WTC11 (cell line): ENCODE measurements around the gene ZC3H8. TPM values are rescaled to one million over a fixed set of nuclear protein-coding genes. Genes with fewer than 3 reads are reported as not detected.

Experiments
- ATAC-seq: fragments of 200-7000 bp; cut with Tn5 transposase; 2 replicates; pipeline ENCODE4 v1.10.0; 2021; ENCODE audit warnings: mild to moderate bottlenecking, moderate library complexity
- CTCF ChIA-PET: fragments of 300-600 bp; sonication (Branson Sonifier 250); formaldehyde crosslinking; loops from one replicate; lab custom pipeline; 2021; ENCODE audit warnings: antibody characterized with exemption; lab: Charles Lee
- POLR2A ChIA-PET: fragments of 350-600 bp; sonication (Branson Sonifier 250); formaldehyde crosslinking; loops from one replicate; lab custom pipeline; 2021; ENCODE audit warnings: antibody characterized with exemption; lab: Charles Lee
- DNase-seq: peaks from one replicate; pipeline ENCODE4 v3.0.0; 2021; ENCODE audit warnings: low spot score
- H3K27ac Mint-ChIP-seq: 2 replicates; pipeline ENCODE4 v1.8.0; 2021; ENCODE audit warnings: mixed read lengths
- H3K27me3 Mint-ChIP-seq: 2 replicates; pipeline ENCODE4 v1.8.0; 2021; ENCODE audit warnings: low read depth, mild to moderate bottlenecking, moderate library complexity, mixed read lengths
- H3K36me3 Mint-ChIP-seq: 2 replicates; pipeline ENCODE4 v1.8.0; 2021; ENCODE audit warnings: mixed read lengths
- H3K4me1 Mint-ChIP-seq: 2 replicates; pipeline ENCODE4 v1.8.0; 2022; ENCODE audit warnings: mixed read lengths
- H3K4me3 Mint-ChIP-seq: 2 replicates; pipeline ENCODE4 v1.8.0; 2021; ENCODE audit warnings: mild to moderate bottlenecking, moderate library complexity, mixed read lengths
- H3K9me3 Mint-ChIP-seq: 2 replicates; pipeline ENCODE4 v1.8.0; 2021; ENCODE audit warnings: mixed read lengths
- ARID4B ChIP-seq: sonication (generic); formaldehyde crosslinking; IDR thresholded peaks from 2 replicates; pipeline ENCODE4 v1.8.0; 2023; ENCODE audit warnings: missing genetic modification reagents, mild to moderate bottlenecking, borderline replicate concordance
- ATF1 ChIP-seq: sonication (generic); formaldehyde crosslinking; IDR thresholded peaks from 2 replicates; pipeline ENCODE4 v1.8.1; 2023; ENCODE audit warnings: mild to moderate bottlenecking, moderate library complexity, missing genetic modification reagents
- ATF2 ChIP-seq: sonication (generic); formaldehyde crosslinking; IDR thresholded peaks from 2 replicates; pipeline ENCODE4 v1.8.1; 2022; ENCODE audit warnings: low read depth, missing genetic modification reagents, borderline replicate concordance
- E2F5 ChIP-seq: sonication (generic); formaldehyde crosslinking; IDR thresholded peaks from 2 replicates; pipeline ENCODE4 v1.8.1; 2022; ENCODE audit warnings: mild to moderate bottlenecking, moderate library complexity, missing genetic modification reagents
- ELF4 ChIP-seq: sonication (generic); formaldehyde crosslinking; IDR thresholded peaks from 2 replicates; pipeline ENCODE4 v1.8.1; 2022; ENCODE audit warnings: low read depth, mild to moderate bottlenecking, moderate library complexity, missing genetic modification reagents
- ESRRA ChIP-seq: sonication (generic); formaldehyde crosslinking; IDR thresholded peaks from 2 replicates; pipeline ENCODE4 v1.8.1; 2022; ENCODE audit warnings: mild to moderate bottlenecking, missing genetic modification reagents, borderline replicate concordance
- FOXP4 ChIP-seq: sonication (generic); formaldehyde crosslinking; IDR thresholded peaks from 2 replicates; pipeline ENCODE4 v1.8.0; 2022; ENCODE audit warnings: mild to moderate bottlenecking, missing genetic modification reagents
- MXD4 ChIP-seq: fragments of 250-450 bp; sonication (Bioruptor Pico); IDR thresholded peaks from 2 replicates; pipeline ENCODE4 v1.8.0; 2021; ENCODE audit warnings: mild to moderate bottlenecking, moderate library complexity, borderline replicate concordance
- NFATC4 ChIP-seq: fragments of 250-450 bp; sonication (Bioruptor Pico); IDR thresholded peaks from 2 replicates; pipeline ENCODE4 v1.9.0; 2021; ENCODE audit warnings: mild to moderate bottlenecking
- NR2C2 ChIP-seq: sonication (generic); formaldehyde crosslinking; IDR thresholded peaks from 2 replicates; pipeline ENCODE4 v1.8.0; 2022; ENCODE audit warnings: mild to moderate bottlenecking, missing genetic modification reagents
- PREB ChIP-seq: sonication (generic); formaldehyde crosslinking; IDR thresholded peaks from 2 replicates; pipeline ENCODE4 v1.8.1; 2022; ENCODE audit warnings: mild to moderate bottlenecking, missing genetic modification reagents, moderate library complexity, borderline replicate concordance
- PRRX2 ChIP-seq: fragments of 250-450 bp; sonication (Bioruptor Pico); IDR thresholded peaks from 2 replicates; pipeline ENCODE4 v1.8.0; 2021; ENCODE audit warnings: mild to moderate bottlenecking
- RELA ChIP-seq: sonication (generic); formaldehyde crosslinking; IDR thresholded peaks from 2 replicates; pipeline ENCODE4 v1.8.1; 2022; ENCODE audit warnings: missing genetic modification reagents, mild to moderate bottlenecking, borderline replicate concordance
- SMAD3 ChIP-seq: sonication (generic); formaldehyde crosslinking; IDR thresholded peaks from 2 replicates; pipeline ENCODE4 v1.8.0; 2022; ENCODE audit warnings: missing genetic modification reagents, mild to moderate bottlenecking, borderline replicate concordance
- SOX15 ChIP-seq: fragments of 250-450 bp; sonication (Bioruptor Pico); IDR thresholded peaks from 2 replicates; pipeline ENCODE4 v1.9.0; 2021; ENCODE audit warnings: mild to moderate bottlenecking
- TP53 ChIP-seq: sonication (generic); formaldehyde crosslinking; IDR thresholded peaks from 2 replicates; pipeline ENCODE4 v1.8.1; 2023; ENCODE audit warnings: mild to moderate bottlenecking, missing genetic modification reagents
- USF1 ChIP-seq: sonication (generic); formaldehyde crosslinking; IDR thresholded peaks from 2 replicates; pipeline ENCODE4 v1.8.0; 2022; ENCODE audit warnings: mild to moderate bottlenecking, missing genetic modification reagents
- ZBTB21 ChIP-seq: sonication (generic); formaldehyde crosslinking; IDR thresholded peaks from 2 replicates; pipeline ENCODE4 v1.8.1; 2023; ENCODE audit warnings: mild to moderate bottlenecking, missing genetic modification reagents, borderline replicate concordance
- ZNF121 ChIP-seq: sonication (generic); formaldehyde crosslinking; IDR thresholded peaks from 2 replicates; pipeline ENCODE4 v1.8.0; 2023; ENCODE audit warnings: missing genetic modification reagents
- ZNF263 ChIP-seq: sonication (generic); formaldehyde crosslinking; IDR thresholded peaks from 2 replicates; pipeline ENCODE4 v1.8.1; 2022; ENCODE audit warnings: low read depth, mild to moderate bottlenecking, moderate library complexity, missing genetic modification reagents
- ZNF281 ChIP-seq: sonication (generic); formaldehyde crosslinking; IDR thresholded peaks from 2 replicates; pipeline ENCODE4 v1.8.0; 2023; ENCODE audit warnings: mild to moderate bottlenecking, missing genetic modification reagents
- ZNF317 ChIP-seq: sonication (generic); formaldehyde crosslinking; IDR thresholded peaks from 2 replicates; pipeline ENCODE4 v1.8.1; 2023; ENCODE audit warnings: low read depth, mild to moderate bottlenecking, moderate library complexity, missing genetic modification reagents, borderline replicate concordance
- ZNF671 ChIP-seq: fragments of 250-450 bp; sonication (Bioruptor Pico); IDR thresholded peaks from 2 replicates; pipeline ENCODE4 v1.8.0; 2021; ENCODE audit warnings: mild to moderate bottlenecking
- total RNA-seq: library from RNA; stranded (reverse); gene quantifications from 3 replicates; pipeline ENCODE4 v1.2.3, GENCODE V29; 2021

The ZC3H8 gene
- total RNA-seq, 1 experiment from 2014 or later, result 5.7 TPM

GRCh38 chr2:112296407-112296806 lies 41.6 kb upstream of the ZC3H8 start (continued):
- no peak for TF ChIP-seq ZNF281 (CRISPR knock-in tag)
- no peak for TF ChIP-seq SMAD3
- no peak for TF ChIP-seq ARID4B
- no peak for TF ChIP-seq ESRRA (CRISPR knock-in tag)
- TF ChIP-seq NFATC4 (CRISPR knock-in tag), result no peak
- no peak for TF ChIP-seq ZNF317 (CRISPR knock-in tag)
- TF ChIP-seq ZNF263 (CRISPR knock-in tag), result no peak
- no peak for TF ChIP-seq FOXP4 (CRISPR knock-in tag)
- TF ChIP-seq, all 79 proteins: peak for 0

GRCh38 chr2:112295407-112296078 lies 40.7 kb upstream of the ZC3H8 start:
- no peak for ATAC-seq
- H3K4me3 Mint-ChIP-seq, result no peak overlapping the region
- H3K27me3 Mint-ChIP-seq, result no peaks in the 10 kb centered on the region
- no peaks in the 10 kb centered on the region for H3K4me1 Mint-ChIP-seq
- DNase-seq, result no peak
- peaks cover 3% of the 10 kb centered on the region; the same call in 1 of the 2 replicates for H3K36me3 Mint-ChIP-seq
- peaks cover 7% of the 10 kb centered on the region for H3K9me3 Mint-ChIP-seq
- CTCF ChIA-PET, result no interaction called here
- no peak overlapping the region for H3K27ac Mint-ChIP-seq
- POLR2A ChIA-PET, result no interaction called here
- TF ChIP-seq USF1, result no peak
- no peak for TF ChIP-seq ZNF121 (CRISPR knock-in tag)
- TF ChIP-seq ELF4 (CRISPR knock-in tag), result no peak
- TF ChIP-seq TP53 (CRISPR knock-in tag), result no peak
- TF ChIP-seq PREB (CRISPR knock-in tag), result no peak
- TF ChIP-seq RELA (CRISPR knock-in tag), result no peak
- no peak for TF ChIP-seq PRRX2
- no peak for TF ChIP-seq ATF1 (CRISPR knock-in tag)
- TF ChIP-seq ZNF671 (CRISPR knock-in tag), result no peak
- no peak for TF ChIP-seq MXD4
- TF ChIP-seq ATF2 (CRISPR knock-in tag), result no peak
- TF ChIP-seq NFATC4 (CRISPR knock-in tag), result no peak
- TF ChIP-seq ZBTB21 (CRISPR knock-in tag), result no peak
- TF ChIP-seq E2F5, result no peak
- no peak for TF ChIP-seq NR2C2
- no peak for TF ChIP-seq SOX15 (CRISPR knock-in tag)
